NB4 (cell line): Measurements from ENCODE around the gene SLC15A3.

Source experiments
- CTCF ChIP-seq: IDR thresholded peaks from one replicate; pipeline ENCODE4 v1.5.1; 2012; ENCODE audit warnings: low read depth, low read length
- POLR2A ChIP-seq: IDR thresholded peaks from 2 replicates; pipeline ENCODE4 v1.6.1; 2011; ENCODE audit warnings: mild to moderate bottlenecking; ENCODE audit not compliant: insufficient read length; ENCODE audit errors: extremely low read depth

GRCh38 chr11:60973699-60974098, 21.7 kb upstream of the SLC15A3 start:
- no peak for TF ChIP-seq POLR2A
- TF ChIP-seq CTCF, result no peak
